Measurements from ENCODE around the gene BCKDHB. TPM values are rescaled to one million over a fixed set of nuclear protein-coding genes. Genes with fewer than 3 reads are reported as not detected.
"Not testable (repeated sequence)": the region's sequence is repeated elsewhere in the genome, so short reads cannot be mapped to it uniquely, and the experiment has no call there.

The BCKDHB gene
- total RNA-seq, 2 donors from 2014 or later = 19.0 to 33.0 TPM

DNA sequence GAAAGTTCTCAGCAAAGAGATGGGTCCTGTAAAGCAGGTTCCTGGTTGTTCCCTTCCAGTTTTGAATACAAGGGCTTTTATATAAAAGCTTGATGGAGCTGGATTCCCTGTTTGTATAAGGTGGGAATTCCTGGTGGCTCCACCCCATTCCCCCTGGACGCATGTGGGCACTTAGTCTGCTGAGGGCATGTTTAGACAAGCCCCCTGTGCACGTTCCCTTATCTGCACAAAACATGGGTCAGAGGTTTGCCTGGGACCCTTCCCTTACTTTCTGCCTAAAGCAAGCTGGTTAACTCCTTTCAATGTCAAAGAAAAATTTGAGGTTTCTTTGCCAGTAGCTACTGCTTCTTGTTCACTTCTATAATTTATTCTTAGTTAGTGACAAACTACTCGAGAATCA, 181.1 kb downstream of the BCKDHB start:
- Histone ChIP-seq H3K9me3 (no peaks in the 10 kb centered on the region), H3K4me3 (no peak overlapping the region), H3K36me3 (no peaks in the 10 kb centered on the region), H3K4me1 (replicated peaks) (no peaks in the 10 kb centered on the region), H3K27me3 (replicated peaks; ENCODE audit: insufficient read depth) (no peaks in the 10 kb centered on the region), H3K27ac (no peak overlapping the region)
- WGBS = 71% methylated on average over 3 of the region's 3 CpGs
- DNase-seq (ENCODE audit: low spot score) = no peak
- intact Hi-C loops (cut with DNase I) = no loop called here
- TF ChIP-seq POLR2A (IDR thresholded peaks at IDR 0.05) (no peak), POLR2AphosphoS5 (IDR thresholded peaks at IDR 0.05) (no peak)
- TF ChIP-seq, protein P1, sequence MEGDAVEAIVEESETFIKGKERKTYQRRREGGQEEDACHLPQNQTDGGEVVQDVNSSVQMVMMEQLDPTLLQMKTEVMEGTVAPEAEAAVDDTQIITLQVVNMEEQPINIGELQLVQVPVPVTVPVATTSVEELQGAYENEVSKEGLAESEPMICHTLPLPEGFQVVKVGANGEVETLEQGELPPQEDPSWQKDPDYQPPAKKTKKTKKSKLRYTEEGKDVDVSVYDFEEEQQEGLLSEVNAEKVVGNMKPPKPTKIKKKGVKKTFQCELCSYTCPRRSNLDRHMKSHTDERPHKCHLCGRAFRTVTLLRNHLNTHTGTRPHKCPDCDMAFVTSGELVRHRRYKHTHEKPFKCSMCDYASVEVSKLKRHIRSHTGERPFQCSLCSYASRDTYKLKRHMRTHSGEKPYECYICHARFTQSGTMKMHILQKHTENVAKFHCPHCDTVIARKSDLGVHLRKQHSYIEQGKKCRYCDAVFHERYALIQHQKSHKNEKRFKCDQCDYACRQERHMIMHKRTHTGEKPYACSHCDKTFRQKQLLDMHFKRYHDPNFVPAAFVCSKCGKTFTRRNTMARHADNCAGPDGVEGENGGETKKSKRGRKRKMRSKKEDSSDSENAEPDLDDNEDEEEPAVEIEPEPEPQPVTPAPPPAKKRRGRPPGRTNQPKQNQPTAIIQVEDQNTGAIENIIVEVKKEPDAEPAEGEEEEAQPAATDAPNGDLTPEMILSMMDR (IDR thresholded peaks at IDR 0.05) = no peak

DNA sequence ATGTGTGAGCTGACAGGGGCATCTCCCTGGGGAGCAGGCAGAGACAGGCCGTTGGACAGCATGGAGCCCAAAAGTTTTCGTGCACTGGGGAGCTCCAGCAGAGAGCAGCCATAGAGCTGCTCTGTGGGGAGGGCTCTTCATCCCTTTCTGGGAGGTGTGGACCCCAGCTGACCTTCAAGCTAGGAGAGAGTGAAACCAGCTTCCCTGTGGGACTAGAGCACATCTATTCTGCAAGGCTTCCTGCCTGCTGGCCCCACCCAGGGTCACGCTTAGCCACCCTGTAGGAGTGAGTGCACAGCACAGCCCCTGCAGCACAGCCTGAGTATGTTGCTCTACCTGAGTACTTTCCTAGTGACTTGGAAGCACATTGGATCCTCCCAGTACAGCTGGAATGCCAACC, 183.3 kb downstream of the BCKDHB start:
- Histone ChIP-seq H3K27me3 (replicated peaks; ENCODE audit: insufficient read depth) (no peaks in the 10 kb centered on the region), H3K36me3 (no peaks in the 10 kb centered on the region), H3K4me1 (replicated peaks) (no peaks in the 10 kb centered on the region), H3K27ac (no peak overlapping the region), H3K4me3 (no peak overlapping the region), H3K9me3 (no peaks in the 10 kb centered on the region)
- no peak for DNase-seq (ENCODE audit: low spot score)
- no peak for TF ChIP-seq POLR2AphosphoS5 (IDR thresholded peaks at IDR 0.05)
- TF ChIP-seq, protein P1 (IDR thresholded peaks at IDR 0.05) = no peak
- no peak for TF ChIP-seq POLR2A (IDR thresholded peaks at IDR 0.05)
- WGBS = 69% methylated on average over 3 of the region's 3 CpGs
- intact Hi-C loops (cut with DNase I) = no loop called here

DNA sequence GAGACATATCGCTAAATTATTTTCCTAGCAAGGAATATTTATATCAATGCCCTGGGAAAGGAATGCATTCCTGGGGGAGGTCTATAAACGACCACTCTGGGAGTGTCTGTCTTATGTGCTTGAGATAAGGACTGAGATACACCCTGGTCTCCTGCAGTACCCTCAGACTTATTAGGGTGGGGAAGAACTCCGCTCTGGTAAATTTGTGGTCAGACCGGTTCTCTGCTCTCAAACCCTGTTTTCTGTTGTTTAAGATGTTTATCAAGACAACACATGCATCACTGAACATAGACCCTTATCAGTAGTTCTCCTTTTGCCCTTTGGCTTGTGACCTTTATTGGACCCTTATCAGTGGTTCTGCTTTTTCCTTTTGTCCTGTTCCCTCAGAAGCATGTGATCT, 188.1 kb downstream of the BCKDHB start:
- DNase-seq (ENCODE audit: low spot score); H3K4me3 ChIP-seq; H3K27ac ChIP-seq; intact Hi-C loops (cut with DNase I); H3K27me3 ChIP-seq (replicated peaks; ENCODE audit: insufficient read depth); H3K36me3 ChIP-seq; H3K4me1 ChIP-seq (replicated peaks); H3K9me3 ChIP-seq: not testable (repeated sequence)
- WGBS = 89% methylated on average over 4 of the region's 4 CpGs

DNA sequence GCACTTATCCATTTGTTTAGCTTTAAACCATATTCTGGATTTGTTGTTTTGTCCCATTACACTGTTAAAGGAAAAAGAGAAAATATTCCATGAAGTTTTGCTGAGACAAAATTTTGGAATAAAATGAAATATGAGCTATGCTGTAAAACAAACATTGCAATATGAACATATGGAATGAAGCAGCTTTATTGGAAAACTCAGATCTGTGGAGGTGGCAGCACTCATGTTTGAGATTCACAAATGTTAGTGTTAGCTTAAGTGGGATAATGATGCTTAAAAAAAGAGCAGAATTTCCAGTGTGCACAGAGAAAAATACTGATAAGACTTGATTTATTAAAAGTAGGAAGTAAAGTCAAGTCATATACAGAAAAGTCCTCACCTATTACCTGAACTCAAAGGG, 196.2 kb downstream of the BCKDHB start:
- Histone ChIP-seq H3K4me1 (replicated peaks) (no peaks in the 10 kb centered on the region), H3K9me3 (no peaks in the 10 kb centered on the region), H3K36me3 (no peaks in the 10 kb centered on the region), H3K27me3 (replicated peaks; ENCODE audit: insufficient read depth) (no peaks in the 10 kb centered on the region), H3K4me3 (no peak overlapping the region), H3K27ac (no peak overlapping the region)
- TF ChIP-seq POLR2AphosphoS5 (IDR thresholded peaks at IDR 0.05) = no peak
- TF ChIP-seq, protein P1 (IDR thresholded peaks at IDR 0.05) = no peak
- TF ChIP-seq POLR2A (IDR thresholded peaks at IDR 0.05) = no peak
- no peak for DNase-seq (ENCODE audit: low spot score)
- intact Hi-C loops (cut with DNase I) = no loop called here

DNA sequence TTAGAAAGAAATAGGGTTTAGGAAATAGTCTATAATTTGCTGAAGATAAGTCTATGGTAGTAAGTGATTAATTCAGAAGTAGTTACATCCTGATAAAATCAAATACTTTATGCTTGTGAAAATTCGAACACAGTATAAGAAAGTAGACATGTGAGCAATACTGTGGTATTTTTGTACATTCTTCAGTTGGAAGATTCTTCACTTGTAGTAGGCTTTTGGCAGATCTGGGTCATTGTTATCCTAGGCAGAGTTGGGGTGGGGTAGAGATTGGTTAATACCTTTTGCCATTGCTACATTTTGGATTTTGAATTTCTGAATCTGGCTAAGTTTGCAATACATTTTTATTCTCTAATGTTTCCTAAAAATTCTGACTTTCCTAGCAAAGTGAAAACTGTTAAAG, 197.5 kb downstream of the BCKDHB start:
- TF ChIP-seq POLR2A (IDR thresholded peaks at IDR 0.05) (no peak), POLR2AphosphoS5 (IDR thresholded peaks at IDR 0.05) (no peak)
- TF ChIP-seq, protein P1 (IDR thresholded peaks at IDR 0.05) = no peak

More for the DNA sequence above, 197.5 kb downstream of the BCKDHB start:
- H3K4me3 ChIP-seq = no peak overlapping the region
- H3K27ac ChIP-seq = no peak overlapping the region
- intact Hi-C loops (cut with DNase I) = no loop called here
- WGBS = 73% methylated on average over 1 of the region's 1 CpG
- no peaks in the 10 kb centered on the region for H3K9me3 ChIP-seq
- no peaks in the 10 kb centered on the region for H3K27me3 ChIP-seq (replicated peaks; ENCODE audit: insufficient read depth)
- no peak for DNase-seq (ENCODE audit: low spot score)
- no peaks in the 10 kb centered on the region for H3K4me1 ChIP-seq (replicated peaks)
- H3K36me3 ChIP-seq = no peaks in the 10 kb centered on the region

Measured in prostate gland (tissue), 2 donors.